Measurements from ENCODE around the gene TMEM51. TPM values are rescaled to one million over a fixed set of nuclear protein-coding genes. Genes with fewer than 3 reads are reported as not detected.

The TMEM51 gene
- total and polyA plus RNA-seq, 10 of the 15 experiments (the other 5 are each of a cell fraction or from before 2014, with no cell fraction given), result 0.55 to 4.8 (median 3.1) TPM

GRCh38 chr1:15184436-15185241 is 31.1 kb downstream of the TMEM51 start:
- no peak overlapping the region for H3K27ac ChIP-seq (ENCODE audit: control insufficient read depth, insufficient read depth)
- no peaks in the 10 kb centered on the region for H3K36me3 ChIP-seq (ENCODE audit: control insufficient read depth in 2 of 2, insufficient read depth in 2 of 2, low read length in 1 of 2)
- TF ChIP-seq PRDM15 (CRISPR knock-in tag; IDR thresholded peaks at IDR 0.05) (no peak), RB1 (IDR thresholded peaks at IDR 0.05; ENCODE audit: borderline replicate concordance) (no peak), CREB1 (IDR thresholded peaks at IDR 0.05; ENCODE audit: low read depth) (no peak), NRF1 (conservative IDR thresholded peaks at IDR 0.05; ENCODE audit: low read depth, low read length) (no peak), CHD2 (IDR thresholded peaks at IDR 0.05; ENCODE audit: borderline replicate concordance, low read depth, low read length) (no peak), FOS (IDR thresholded peaks at IDR 0.05; ENCODE audit: borderline replicate concordance, extremely low read depth, insufficient read length) (no peak), BHLHE40 (IDR thresholded peaks at IDR 0.05; ENCODE audit: borderline replicate concordance in 1 of 2, low read depth in 2 of 2, low read length in 1 of 2) (no peak), NFIC (IDR thresholded peaks at IDR 0.05; ENCODE audit: low read depth, low read length) (no peak), IKZF1 (conservative IDR thresholded peaks at IDR 0.05) (no peak), BMI1 (IDR thresholded peaks at IDR 0.05; ENCODE audit: borderline replicate concordance) (no peak), SMARCA5 (IDR thresholded peaks at IDR 0.05) (no peak), HDAC2 (IDR thresholded peaks at IDR 0.05) (no peak)
- intact Hi-C loops (cut with micrococcal nuclease; ENCODE audit: unreplicated experiment) (no loop called here), in situ Hi-C loops (cut with MboI) (no loop called here)
- DNase-seq (ENCODE audit: low read depth, low spot score) (no peak), ATAC-seq (no peak), FAIRE-seq (no peak)
- H3K9ac ChIP-seq (ENCODE audit: control insufficient read depth, insufficient read depth, low read length), result no peak overlapping the region
- BruUV-seq (replicated peaks), result no TSS peak
- H2AFZ ChIP-seq (ENCODE audit: control insufficient read depth, low read depth, low read length), result no peak overlapping the region
- ChIA-PET CTCF (no interaction called here), POLR2A (no interaction called here), RAD21 (ENCODE audit: unreplicated experiment) (no interaction called here), SMC1A (ENCODE audit: uncharacterized antibody, unreplicated experiment) (no interaction called here)
- H3K9me3 ChIP-seq (replicated peaks; ENCODE audit: control insufficient read depth, insufficient read depth, low read length), result no peaks in the 10 kb centered on the region
- H3K79me2 ChIP-seq (ENCODE audit: control insufficient read depth, insufficient read depth, low read length), result no peaks in the 10 kb centered on the region; the same call in 1 of the 2 replicates
- no peak overlapping the region for H3K4me2 ChIP-seq (ENCODE audit: control insufficient read depth, insufficient read depth)
- WGBS (ENCODE audit: insufficient coverage, insufficient replicate concordance, low lambda C conversion rate, missing lambda C conversion rate), result 56% methylated on average over 8 of the region's 8 CpGs
- H3K4me1 ChIP-seq (ENCODE audit: control insufficient read depth, insufficient read depth, low read length), result peaks cover 3% of the 10 kb centered on the region
- no peaks in the 10 kb centered on the region for H3K27me3 ChIP-seq (replicated peaks in 1 of 2; ENCODE audit: control insufficient read depth in 2 of 2, insufficient read depth in 2 of 2, low read length in 1 of 2)
- no peak overlapping the region for H3K4me3 ChIP-seq
- no peaks in the 10 kb centered on the region for H4K20me1 ChIP-seq (ENCODE audit: control insufficient read depth, insufficient read depth)

Measured in GM12878 (cell line).